Ramos (cell line): Measurements from ENCODE around the gene LOXL4.

Source experiments
- in situ Hi-C: fragments of 300-500 bp; cut with MboI; formaldehyde crosslinking; loops from one replicate; pipeline ENCODE4 v1.14.3; 2022; ENCODE audit warnings: low sequenced_read_pairs; ENCODE audit not compliant: unreplicated experiment

Gene LOXL4

GRCh38 chr10:98267894-98268693, at the start of gene LOXL4:
Gene LOXL4, minus strand, starts transcription at chr10:98268194. Its CDS starts 5,175 bp downstream, at chr10:98263019.
- in situ Hi-C loops = no loop called here

DNA sequence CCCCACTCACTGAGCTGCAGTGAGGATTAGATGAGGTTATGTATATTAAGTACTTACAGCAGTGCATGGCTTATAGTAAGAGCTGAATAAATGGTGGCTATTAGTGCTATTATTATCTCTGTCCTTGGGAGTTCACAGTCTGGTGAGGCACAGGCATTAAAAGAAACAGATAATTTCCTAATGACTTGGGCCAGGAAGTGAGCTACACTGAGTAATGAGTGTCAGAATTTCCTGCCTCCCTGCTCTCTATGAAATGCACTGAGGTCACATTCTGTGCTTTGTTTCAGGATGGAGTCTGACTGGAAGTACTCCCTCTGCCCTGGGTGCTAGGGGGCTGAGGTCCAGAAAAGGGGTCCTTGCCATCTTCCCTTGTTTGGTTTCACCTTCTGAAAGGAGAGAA, 48.7 kb upstream of the LOXL4 start:
- in situ Hi-C loops = no loop called here

DNA sequence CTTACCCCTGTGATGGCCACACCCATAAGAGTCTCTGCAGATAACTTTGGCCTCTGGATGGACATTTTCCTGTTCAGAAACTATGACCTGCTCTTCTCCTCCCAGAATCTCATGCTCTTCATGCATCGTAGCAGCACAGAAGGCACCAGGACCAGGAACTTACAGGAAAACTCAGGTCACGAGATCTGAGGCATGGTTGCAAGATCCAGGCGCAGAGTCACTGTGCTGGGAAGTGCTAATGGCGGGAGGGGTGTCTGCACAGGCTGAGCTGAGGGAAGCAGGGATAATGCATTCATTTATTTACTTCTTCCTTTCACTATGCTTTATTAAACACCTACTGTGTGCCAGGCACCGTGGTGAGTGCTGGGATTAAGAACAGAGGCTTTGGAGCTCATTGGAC, 48.2 kb upstream of the LOXL4 start:
- in situ Hi-C loops = no loop called here

DNA sequence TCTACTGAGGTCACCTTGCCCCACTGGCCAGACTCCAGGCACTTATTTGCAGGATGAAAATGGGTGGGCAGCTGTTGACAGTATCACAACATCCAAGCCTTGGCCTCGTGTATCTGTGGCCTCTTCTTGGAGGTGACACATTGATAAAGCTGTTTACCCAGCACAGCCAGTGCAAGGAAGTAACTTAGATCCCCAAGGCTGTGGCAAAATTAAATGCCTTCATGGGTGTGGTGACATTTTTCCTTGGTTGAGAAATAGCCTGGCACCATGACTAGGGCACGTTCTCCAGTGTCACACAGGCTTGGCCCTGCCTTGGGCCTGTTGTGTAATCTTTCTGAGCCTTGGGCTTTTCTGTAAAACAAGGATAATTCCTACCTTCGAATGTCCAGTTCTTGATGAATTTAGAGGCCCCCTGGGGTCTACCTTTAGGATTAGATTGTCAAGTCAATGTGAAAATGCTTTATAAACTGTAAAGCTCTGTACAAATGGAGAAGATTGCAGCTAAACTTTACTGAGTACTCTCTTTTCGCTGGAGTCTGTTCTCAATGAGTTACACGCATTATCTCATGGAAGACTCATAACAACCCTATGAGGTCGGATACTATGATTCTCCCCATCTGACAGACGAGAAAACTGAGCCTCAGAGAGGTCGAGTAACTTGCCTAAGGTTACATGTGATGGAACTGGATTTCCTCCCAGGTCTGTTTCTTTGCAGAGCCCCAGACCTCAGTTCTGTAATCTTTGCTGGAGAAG, 46.7 kb upstream of the LOXL4 start:
- in situ Hi-C loops = no loop called here

GRCh38 chr10:98313598-98313997, 45.6 kb upstream of the LOXL4 start:
- in situ Hi-C loops = no loop called here

GRCh38 chr10:98312822-98313221, 44.8 kb upstream of the LOXL4 start:
- in situ Hi-C loops = no loop called here

DNA sequence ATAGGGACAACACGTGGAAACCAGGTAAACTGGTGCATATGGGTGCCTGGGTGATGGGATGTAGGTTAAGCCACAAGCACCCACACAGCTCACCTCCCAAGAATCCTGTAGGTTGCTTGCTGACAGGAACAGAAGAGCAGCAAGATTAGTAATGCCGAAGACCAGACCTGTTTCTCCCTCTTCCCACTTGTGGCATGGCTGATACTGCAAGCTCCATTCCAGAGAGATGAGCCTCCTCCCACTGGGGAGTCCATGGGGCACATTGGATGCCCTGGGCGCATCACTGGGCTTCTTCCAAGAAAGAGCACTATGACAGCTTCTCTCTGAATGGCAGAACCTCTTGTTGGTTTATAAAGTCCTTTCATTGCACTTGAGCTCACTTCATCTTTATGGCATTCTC, 44.4 kb upstream of the LOXL4 start:
- in situ Hi-C loops = no loop called here

- in situ Hi-C loops = no loop called here
These were observed 42.7 kb upstream of the LOXL4 start for GRCh38 chr10:98310701-98311100.

DNA sequence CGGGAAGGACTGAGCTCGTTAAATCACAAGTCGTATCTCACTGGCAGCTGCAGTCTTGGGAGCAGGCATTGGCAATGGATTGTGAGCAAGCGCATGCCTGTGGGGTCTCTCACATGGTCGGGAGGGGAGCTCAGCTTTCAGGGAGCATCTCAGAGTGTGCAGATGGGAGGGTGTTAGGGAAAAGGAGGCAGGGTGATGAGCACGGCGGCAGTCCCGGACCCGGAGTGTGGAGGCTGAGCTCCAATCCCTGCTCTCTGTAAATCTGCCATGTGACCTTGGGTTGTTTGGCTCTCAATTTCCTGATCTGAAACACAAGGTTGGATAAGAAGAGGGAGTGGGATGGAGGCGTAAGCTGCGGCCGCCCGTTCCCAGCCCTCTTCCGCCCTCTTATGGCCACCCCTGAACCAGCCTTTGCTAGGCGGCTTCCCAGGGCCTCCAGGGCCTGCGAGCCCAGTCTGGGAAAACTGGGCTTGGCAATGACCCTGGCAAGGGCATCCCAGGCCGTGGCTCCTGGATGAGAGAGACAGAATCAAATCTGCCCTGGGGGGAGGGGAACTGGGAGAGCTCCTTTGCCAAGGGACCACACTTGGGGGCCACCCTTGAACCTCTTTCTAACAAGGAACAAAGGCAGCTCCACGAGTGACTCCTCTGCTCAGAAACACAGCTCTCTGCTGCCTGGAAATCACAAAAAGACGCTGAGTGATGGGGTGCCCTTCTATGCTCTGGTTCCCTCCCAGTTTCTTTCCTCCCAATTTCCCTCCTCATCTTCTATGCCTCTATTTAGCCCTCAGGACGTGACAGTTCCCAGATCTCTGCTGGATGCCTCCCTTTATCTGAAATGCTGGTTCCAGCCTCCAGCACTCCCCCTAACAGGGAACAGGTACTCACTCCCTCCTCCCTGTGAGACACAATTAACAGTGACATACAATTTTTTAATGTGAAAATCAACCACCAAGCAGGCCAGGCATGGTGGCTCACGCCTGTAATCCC, 41.7 kb upstream of the LOXL4 start:
- in situ Hi-C loops = no loop called here

GRCh38 chr10:98308669-98309365, 40.8 kb upstream of the LOXL4 start:
- in situ Hi-C loops = no loop called here

GRCh38 chr10:98307916-98308541, 40.0 kb upstream of the LOXL4 start:
- in situ Hi-C loops = no loop called here

DNA sequence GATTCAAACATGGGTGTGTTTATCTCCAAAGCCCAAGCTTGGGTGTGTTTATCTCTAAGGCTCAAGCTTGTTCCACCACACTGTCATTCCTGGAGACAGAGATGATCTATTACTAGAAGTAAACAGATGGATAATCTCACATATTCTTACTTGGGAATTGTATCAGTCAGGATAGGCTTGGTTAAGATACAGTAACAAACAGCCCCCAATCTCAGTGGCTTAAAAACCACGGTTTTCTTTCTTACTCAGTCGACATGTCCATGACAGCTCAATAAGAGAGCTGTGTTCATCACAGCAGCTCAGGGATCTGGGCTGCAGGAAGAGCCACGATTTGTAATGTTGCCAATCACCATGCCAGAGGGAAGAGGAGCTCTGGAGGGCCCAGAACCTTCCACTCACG, 38.5 kb upstream of the LOXL4 start:
- in situ Hi-C loops = no loop called here

DNA sequence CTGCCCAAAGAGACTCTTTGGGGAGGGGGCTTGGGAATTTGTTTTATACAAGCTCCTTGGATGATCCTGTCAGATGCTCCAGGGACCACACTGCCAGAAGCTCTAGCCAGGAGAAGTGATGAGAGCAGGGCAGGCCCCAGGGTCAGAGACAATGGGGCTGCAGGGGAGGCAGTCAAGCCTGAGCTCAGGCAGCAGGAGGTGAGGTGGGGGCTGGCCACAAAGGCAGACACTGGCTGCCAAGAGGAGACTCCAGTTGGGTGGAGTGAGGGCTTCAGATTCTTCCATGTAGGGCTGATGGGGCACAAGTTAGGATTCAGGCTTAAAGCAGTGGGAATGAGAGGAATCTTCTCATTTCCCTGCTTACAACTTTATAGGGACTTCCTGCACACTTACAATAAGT, 35.6 kb upstream of the LOXL4 start:
- in situ Hi-C loops = no loop called here

DNA sequence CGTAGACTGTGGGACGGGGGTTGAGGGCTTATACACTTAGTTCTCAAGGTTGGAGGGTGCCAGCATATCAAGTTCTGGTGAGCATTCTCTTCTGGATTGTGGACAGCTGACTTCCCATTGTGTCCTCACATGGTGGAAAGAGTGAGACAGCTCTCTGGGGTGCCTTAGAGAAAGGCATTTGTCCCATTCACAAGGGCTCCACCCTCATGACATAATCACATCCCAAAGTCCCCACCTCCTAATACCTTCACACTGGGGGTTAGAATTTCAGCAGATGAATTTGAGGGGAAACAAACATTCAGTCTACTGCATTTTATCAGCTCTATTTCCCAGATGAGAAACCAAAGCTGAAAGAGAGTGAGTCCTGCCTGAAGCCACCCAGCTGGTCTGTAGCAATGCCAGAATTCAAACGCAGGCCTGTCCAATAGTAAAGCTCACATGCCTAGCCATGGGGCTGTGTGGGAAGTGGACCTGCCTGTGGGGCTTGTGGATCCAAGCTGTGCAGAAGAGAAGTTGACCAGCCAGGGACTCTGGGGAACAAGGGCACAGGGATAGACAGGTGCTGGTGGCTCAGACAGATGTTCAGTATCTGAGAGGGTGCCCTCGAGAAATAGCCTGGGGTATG, 34.9 kb upstream of the LOXL4 start:
- in situ Hi-C loops = no loop called here

GRCh38 chr10:98301664-98302319, 33.8 kb upstream of the LOXL4 start:
- in situ Hi-C loops = no loop called here

GRCh38 chr10:98300526-98301229, 32.7 kb upstream of the LOXL4 start:
- in situ Hi-C loops = no loop called here

DNA sequence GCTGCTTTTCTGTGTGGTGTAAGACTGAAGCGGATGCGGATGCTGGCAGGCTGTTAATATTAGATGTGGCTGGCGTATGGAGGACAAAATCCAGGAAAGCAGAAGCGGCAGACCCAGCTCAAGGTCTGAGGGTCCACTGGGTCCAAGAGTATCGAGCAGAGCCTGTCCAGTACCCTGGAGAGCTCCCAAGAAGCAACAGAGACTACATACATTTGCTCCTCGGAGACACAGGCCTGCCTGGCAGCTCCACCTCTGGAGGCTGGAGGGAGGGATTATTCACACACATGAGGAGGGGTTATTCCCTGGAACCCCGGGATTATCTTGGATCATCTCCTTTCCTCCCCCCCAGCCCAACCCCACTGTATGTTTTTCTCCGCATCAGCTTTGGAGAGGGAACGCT, 31.3 kb upstream of the LOXL4 start:
- in situ Hi-C loops = no loop called here

DNA sequence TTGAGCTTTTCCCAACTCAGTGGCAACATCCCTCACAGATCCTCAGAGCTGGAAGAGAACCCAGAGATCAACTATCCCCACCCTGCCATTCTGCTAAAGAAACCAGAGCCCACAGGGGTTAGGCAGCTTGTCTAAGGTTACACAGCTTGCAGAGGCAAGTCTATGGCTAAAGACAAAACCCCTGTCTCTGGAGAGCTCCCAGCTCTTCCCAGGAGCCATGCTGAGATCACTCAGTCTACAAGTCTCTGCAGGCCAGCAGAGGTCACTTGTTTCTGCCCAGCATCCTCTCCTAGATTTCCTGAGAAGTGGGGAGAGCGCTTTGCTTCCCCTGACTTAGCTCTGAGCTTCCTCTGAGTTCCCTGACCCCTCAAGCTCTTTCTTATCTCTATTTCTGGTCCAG, 28.5 kb upstream of the LOXL4 start:
- in situ Hi-C loops = no loop called here
